Measurements from ENCODE around the gene NSMCE3.

The NSMCE3 gene

DNA sequence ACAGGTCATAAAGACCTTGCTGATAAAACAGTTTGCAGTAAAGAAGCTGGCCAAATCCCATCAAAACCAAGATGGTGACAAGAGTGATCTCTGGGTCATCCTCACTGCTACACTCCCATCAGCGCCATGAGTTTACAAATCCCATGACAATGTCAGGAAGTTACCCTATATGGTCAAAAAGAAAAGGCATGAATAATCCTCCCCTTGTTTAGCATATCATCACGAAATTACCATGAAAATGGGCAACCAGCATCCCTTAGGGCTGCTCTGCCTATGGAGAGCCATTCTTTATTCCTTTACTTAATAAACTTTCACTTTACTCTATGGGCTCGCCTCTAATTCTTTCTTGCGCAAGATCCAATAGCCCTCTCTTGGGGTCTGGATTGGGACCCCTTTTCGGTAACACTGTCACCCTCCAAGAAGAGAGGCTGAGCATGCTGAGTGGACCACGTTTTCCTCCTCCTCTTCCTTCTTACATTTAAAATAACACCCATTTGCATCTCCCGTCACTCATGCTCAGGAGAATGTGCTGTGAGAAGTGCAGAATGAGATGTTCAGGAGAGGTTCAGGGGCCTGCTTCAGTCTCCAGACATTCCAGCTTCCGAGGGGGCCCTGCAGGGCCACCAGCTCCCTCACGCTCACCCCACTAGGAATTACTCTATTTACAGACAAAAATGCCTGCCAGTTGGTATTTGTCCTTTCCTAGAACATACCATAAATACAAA, 47.3 kb downstream of the NSMCE3 start:
- DNase-seq (ENCODE audit: low spot score) = no peak

DNA sequence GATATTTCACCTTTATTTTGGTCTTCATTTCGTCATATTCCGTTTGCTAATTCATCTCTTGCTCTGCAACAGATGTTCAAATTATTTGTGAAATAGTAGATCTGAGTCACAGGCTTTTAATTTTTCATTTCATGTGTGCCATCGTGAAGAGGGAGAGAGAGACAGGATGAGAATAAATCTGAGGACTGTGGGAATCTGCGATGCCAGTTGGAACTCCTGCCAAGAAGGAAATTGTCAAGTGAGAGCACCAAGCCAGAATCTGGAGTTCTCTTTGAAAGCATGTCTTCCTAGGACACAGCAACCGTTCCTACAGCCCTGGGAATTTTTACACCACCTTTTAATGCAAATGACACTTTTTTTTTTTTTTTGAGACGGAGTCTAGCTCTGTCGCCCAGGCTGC, 48.8 kb downstream of the NSMCE3 start:
- no peak for DNase-seq (ENCODE audit: low spot score)

- no peak for DNase-seq (ENCODE audit: low spot score)
Measured at GRCh38 chr15:29216955-29217354, 52.7 kb downstream of the NSMCE3 start.
